ENCODE measurements around the gene CABCOCO1. TPM values are rescaled to one million over a fixed set of nuclear protein-coding genes. Genes with fewer than 3 reads are reported as not detected.

CABCOCO1 gene
- total RNA-seq, 1 donor from 2014 or later = 3.5 TPM

DNA sequence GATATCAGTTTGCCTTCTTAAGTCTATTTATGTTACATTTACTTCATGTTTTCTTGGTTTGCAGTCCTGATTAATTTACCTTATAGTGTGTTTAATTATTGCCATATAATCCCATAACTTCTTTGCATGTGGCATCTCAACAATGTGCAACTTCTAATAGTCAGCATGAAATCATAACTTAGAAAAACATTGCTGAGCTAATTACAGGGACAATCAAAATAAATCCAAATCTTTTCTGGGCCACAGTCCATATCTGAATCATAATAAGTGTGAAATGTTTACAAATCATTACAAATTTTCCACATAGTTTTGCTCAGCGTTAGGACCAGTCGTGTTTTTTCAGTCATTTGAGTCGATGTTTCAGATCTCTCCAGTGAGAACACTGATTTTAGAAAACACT, 29.1 kb upstream of the CABCOCO1 start:
- H3K27me3 ChIP-seq (ENCODE audit: low read depth) = no peaks in the 10 kb centered on the region
- TF ChIP-seq, protein P1, sequence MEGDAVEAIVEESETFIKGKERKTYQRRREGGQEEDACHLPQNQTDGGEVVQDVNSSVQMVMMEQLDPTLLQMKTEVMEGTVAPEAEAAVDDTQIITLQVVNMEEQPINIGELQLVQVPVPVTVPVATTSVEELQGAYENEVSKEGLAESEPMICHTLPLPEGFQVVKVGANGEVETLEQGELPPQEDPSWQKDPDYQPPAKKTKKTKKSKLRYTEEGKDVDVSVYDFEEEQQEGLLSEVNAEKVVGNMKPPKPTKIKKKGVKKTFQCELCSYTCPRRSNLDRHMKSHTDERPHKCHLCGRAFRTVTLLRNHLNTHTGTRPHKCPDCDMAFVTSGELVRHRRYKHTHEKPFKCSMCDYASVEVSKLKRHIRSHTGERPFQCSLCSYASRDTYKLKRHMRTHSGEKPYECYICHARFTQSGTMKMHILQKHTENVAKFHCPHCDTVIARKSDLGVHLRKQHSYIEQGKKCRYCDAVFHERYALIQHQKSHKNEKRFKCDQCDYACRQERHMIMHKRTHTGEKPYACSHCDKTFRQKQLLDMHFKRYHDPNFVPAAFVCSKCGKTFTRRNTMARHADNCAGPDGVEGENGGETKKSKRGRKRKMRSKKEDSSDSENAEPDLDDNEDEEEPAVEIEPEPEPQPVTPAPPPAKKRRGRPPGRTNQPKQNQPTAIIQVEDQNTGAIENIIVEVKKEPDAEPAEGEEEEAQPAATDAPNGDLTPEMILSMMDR (IDR thresholded peaks at IDR 0.05) = no peak
- no peaks in the 10 kb centered on the region for H3K9me3 ChIP-seq
- ATAC-seq (no peak), DNase-seq (no peak)
- H3K4me1 ChIP-seq = peaks cover 5% of the 10 kb centered on the region
- intact Hi-C loops (cut with DNase I) = no loop called here
- no peak overlapping the region for H3K4me3 ChIP-seq
- no peak overlapping the region for H3K27ac ChIP-seq
- H3K36me3 ChIP-seq = no peaks in the 10 kb centered on the region

DNA sequence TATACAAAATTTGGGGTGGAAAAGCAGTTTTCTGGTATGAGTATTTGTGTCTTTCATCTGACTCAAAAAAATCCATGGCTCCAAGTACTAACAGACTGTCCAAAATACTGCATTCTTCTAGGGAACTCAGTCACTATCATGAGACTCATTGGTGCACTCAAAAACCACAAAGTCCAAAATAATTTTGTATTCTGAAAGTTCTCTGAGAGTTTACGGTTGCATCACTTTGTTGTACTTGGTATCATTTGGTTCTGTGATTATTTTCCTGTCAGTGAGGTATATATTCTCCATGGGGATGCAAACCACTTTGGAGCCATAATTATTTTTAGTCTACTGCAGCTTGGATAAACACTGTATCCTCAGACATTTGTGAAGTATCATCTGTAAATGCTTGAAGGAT, 28.0 kb upstream of the CABCOCO1 start:
- DNase-seq = no peak
- H3K27me3 ChIP-seq (ENCODE audit: low read depth) = no peaks in the 10 kb centered on the region
- peaks cover 4% of the 10 kb centered on the region for H3K4me1 ChIP-seq
- no peaks in the 10 kb centered on the region for H3K9me3 ChIP-seq
- intact Hi-C loops (cut with DNase I) = no loop called here
- H3K4me3 ChIP-seq = no peak overlapping the region
- no peaks in the 10 kb centered on the region for H3K36me3 ChIP-seq
- TF ChIP-seq, protein P1 (IDR thresholded peaks at IDR 0.05) = no peak
- no peak for ATAC-seq
- no peak overlapping the region for H3K27ac ChIP-seq

DNA sequence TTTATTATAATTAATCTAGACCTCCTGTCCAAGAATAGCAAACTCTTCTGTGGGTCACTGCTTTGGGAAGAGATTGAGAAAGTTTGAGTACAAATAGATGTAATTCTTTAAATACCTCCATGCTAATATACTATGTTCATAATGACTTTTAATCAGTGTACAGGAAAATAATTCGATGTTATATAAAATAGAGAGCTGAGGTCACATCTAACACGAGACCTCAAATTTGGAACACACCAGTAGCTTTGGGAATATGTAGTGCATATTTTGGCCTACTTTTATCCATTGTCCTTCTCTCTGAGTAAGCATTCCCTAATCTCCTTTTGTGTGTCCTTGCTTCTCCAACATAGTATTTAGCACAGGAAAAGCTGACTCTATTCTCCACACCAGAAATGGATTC, 27.3 kb upstream of the CABCOCO1 start:
- Histone ChIP-seq H3K9me3 (no peaks in the 10 kb centered on the region), H3K4me1 (peaks cover 4% of the 10 kb centered on the region), H3K36me3 (no peaks in the 10 kb centered on the region), H3K27me3 (ENCODE audit: low read depth) (no peaks in the 10 kb centered on the region), H3K27ac (no peak overlapping the region), H3K4me3 (no peak overlapping the region)
- TF ChIP-seq, protein P1 (IDR thresholded peaks at IDR 0.05) = no peak
- no peak for DNase-seq
- ATAC-seq = no peak
- intact Hi-C loops (cut with DNase I) = no loop called here

DNA sequence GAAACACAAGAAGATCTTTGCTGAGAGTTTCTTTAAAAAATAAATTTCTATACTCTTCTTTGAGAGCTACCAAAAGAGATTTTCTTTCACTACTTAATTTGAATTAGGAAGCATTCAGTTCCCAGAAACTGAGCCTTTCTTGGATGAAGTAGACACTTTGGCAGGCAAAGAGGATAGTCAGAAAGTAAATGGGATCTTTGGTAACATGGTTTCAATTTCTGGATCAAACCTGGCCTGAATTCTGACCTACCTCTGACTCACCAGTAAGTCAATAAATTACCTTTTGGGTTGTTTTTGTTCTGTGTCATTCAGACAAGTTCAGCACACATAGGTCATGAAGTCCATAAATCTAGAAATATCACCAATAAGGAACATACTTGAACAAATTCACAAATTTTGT, 26.8 kb upstream of the CABCOCO1 start:
- intact Hi-C loops (cut with DNase I) = no loop called here
- TF ChIP-seq, protein P1 (IDR thresholded peaks at IDR 0.05) = no peak
- Histone ChIP-seq H3K27me3 (ENCODE audit: low read depth) (no peaks in the 10 kb centered on the region), H3K4me3 (no peak overlapping the region), H3K36me3 (no peaks in the 10 kb centered on the region), H3K27ac (no peak overlapping the region), H3K4me1 (peaks cover 4% of the 10 kb centered on the region), H3K9me3 (no peaks in the 10 kb centered on the region)
- ATAC-seq (no peak), DNase-seq (no peak)

DNA sequence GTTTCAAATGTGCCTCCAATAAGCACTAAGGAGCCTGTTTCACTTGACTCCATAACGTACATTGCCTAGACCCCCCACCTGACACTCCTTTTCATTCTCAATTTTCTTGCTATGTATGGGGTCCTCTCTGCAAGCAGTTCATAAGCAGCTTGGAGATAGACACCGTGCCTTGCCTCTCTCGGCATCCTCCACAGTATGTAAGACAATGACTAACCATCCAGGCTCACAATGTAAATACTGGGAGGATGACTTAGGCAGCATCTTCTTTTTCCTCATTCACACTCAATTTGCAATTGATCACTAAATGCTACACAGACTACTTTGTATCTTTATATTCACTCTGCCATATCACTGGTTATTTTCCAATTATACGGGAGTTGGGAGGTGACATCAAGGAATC, 22.8 kb upstream of the CABCOCO1 start:
- no peak overlapping the region for H3K27ac ChIP-seq
- DNase-seq (no peak), ATAC-seq (no peak)
- no peaks in the 10 kb centered on the region for H3K36me3 ChIP-seq
- no peaks in the 10 kb centered on the region for H3K4me1 ChIP-seq
- H3K4me3 ChIP-seq = no peak overlapping the region
- intact Hi-C loops (cut with DNase I) = no loop called here
- no peaks in the 10 kb centered on the region for H3K27me3 ChIP-seq (ENCODE audit: low read depth)
- TF ChIP-seq, protein P1 (IDR thresholded peaks at IDR 0.05) = no peak
- H3K9me3 ChIP-seq = no peaks in the 10 kb centered on the region

DNA sequence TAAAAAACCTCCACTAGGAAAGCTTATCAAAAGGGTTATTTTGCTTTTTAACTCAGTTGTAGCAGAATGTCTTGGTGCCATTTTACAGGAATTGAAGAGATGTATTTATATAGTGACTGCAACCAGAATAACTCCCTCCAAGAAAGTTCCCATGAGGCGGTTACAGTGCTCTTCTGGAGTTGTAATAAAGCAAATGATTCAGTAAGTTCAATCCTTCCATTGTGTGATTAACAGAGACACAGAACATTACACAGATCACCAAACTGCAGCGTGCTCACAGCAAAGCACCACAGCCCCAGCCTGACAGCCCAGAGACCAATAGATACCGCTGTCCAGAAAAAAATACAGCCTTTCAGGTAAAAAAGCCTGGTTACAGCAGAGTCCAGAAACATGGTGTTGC, 21.9 kb upstream of the CABCOCO1 start:
- TF ChIP-seq, protein P1 (IDR thresholded peaks at IDR 0.05) = no peak
- no peak for ATAC-seq
- H3K36me3 ChIP-seq = no peaks in the 10 kb centered on the region

More for the DNA sequence above, 21.9 kb upstream of the CABCOCO1 start:
- H3K4me1 ChIP-seq = no peaks in the 10 kb centered on the region
- DNase-seq = no peak
- intact Hi-C loops (cut with DNase I) = no loop called here
- no peaks in the 10 kb centered on the region for H3K27me3 ChIP-seq (ENCODE audit: low read depth)
- H3K9me3 ChIP-seq = no peaks in the 10 kb centered on the region
- H3K27ac ChIP-seq = no peak overlapping the region
- H3K4me3 ChIP-seq = no peak overlapping the region
